ENCODE results near the gene PRKRA. TPM values are rescaled to one million over a fixed set of nuclear protein-coding genes. Genes with fewer than 3 reads are reported as not detected.

Gene PRKRA
- total and polyA plus RNA-seq, 2 of the 8 experiments (the other 6 are each of a cell fraction or from before 2014, with no cell fraction given), result 25.4 to 60.4 TPM

- TF ChIP-seq CEBPB (IDR thresholded peaks at IDR 0.05; ENCODE audit: low read depth, low read length) (no peak), RAD21 (IDR thresholded peaks at IDR 0.05 in 1 of 2, conservative IDR thresholded peaks at IDR 0.05 in 1 of 2; ENCODE audit: low read depth in 2 of 2, low read length in 2 of 2) (no peak), CHD7 (IDR thresholded peaks at IDR 0.05; ENCODE audit: insufficient replicate concordance, low read length) (no peak), SUZ12 (IDR thresholded peaks at IDR 0.05; ENCODE audit: low read length) (no peak), E2F6 (IDR thresholded peaks at IDR 0.05) (no peak), POLR2AphosphoS5 (IDR thresholded peaks at IDR 0.05; ENCODE audit: low read depth, low read length) (no peak), HDAC6 (IDR thresholded peaks at IDR 0.05; ENCODE audit: low read depth, low read length) (no peak), ASH2L (IDR thresholded peaks at IDR 0.05; ENCODE audit: low read length) (no peak), POU5F1 (IDR thresholded peaks at IDR 0.05; ENCODE audit: low read depth, low read length) (no peak), NRF1 (IDR thresholded peaks at IDR 0.05; ENCODE audit: low read depth, low read length) (no peak)
Observed at GRCh38 chr2:178426388-178426787, 24.6 kb downstream of the PRKRA start (continued).

Data from H1 (cell line).